ENCODE data around the gene TRNP1.

TRNP1 gene

DNA sequence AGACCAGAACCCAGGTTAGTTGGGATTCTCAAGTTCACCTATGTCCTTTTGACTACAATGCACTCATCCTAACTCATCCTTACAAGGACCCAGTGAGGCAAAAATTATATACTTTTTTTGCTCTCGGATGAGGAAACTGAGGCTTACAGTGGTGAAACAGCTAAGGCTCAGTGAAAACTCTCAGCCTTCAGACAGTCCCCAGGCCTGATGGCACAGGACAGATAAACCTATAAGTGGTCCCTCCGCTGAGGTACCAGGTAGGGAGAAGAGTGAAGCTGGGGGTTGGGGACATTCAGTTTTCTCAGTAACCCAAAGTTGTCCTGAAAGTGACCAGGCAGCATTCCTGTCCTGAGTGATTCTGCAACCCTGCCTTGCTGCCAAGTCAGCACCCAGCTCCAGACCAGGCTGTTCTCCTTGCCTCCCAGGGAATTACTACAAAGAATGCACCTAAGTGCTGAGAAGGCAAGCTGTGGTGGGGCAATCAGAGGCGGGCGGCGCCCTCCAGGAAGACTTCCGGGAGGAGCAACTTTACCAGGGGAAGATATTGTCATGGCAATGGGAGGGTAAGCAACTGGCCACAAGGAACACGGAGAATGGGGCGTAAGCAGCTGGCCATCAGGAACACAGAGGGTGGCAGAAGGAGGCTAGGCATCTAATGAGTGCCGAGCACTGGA is 14.6 kb downstream of the TRNP1 start:
- TF ChIP-seq, protein P1, sequence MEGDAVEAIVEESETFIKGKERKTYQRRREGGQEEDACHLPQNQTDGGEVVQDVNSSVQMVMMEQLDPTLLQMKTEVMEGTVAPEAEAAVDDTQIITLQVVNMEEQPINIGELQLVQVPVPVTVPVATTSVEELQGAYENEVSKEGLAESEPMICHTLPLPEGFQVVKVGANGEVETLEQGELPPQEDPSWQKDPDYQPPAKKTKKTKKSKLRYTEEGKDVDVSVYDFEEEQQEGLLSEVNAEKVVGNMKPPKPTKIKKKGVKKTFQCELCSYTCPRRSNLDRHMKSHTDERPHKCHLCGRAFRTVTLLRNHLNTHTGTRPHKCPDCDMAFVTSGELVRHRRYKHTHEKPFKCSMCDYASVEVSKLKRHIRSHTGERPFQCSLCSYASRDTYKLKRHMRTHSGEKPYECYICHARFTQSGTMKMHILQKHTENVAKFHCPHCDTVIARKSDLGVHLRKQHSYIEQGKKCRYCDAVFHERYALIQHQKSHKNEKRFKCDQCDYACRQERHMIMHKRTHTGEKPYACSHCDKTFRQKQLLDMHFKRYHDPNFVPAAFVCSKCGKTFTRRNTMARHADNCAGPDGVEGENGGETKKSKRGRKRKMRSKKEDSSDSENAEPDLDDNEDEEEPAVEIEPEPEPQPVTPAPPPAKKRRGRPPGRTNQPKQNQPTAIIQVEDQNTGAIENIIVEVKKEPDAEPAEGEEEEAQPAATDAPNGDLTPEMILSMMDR (IDR thresholded peaks at IDR 0.05; ENCODE audit: low read length, missing control alignments), result no peak
- H3K4me3 ChIP-seq (replicated peaks; ENCODE audit: low read depth, low read length), result no peak overlapping the region
- no peak for DNase-seq (ENCODE audit: low read depth)

DNA sequence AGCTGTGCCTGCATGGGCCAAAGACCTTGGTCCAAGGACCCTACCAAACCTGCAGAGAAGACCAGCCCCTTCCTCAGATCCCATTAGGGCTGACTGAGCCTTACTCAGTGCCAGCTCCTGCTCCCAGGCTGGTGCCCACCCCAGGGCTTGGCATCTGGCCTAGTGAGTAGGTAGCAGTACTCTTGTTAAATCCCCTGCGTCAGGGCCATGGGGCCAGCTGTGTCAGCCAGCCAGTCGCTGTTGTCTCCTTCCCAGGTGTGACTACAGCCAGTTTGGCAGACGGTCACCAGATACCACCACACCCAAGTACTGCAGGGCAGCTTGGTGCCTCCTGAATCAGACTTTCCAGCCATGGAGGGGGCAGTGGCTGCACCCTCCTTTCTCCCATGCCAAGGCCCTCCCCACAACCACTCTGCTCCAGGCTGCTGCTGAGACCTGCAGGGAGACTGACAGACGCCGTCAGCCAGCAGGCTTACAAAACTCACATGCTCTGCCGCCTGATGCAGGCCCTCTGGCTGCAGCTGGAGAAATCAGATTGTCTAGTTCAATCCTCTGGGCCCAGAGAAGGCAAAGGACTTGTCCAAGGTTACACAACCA is 16.2 kb downstream of the TRNP1 start:
- TF ChIP-seq, protein P1 (IDR thresholded peaks at IDR 0.05; ENCODE audit: low read length, missing control alignments), result no peak
- no peak overlapping the region for H3K4me3 ChIP-seq (replicated peaks; ENCODE audit: low read depth, low read length)
- DNase-seq (ENCODE audit: low read depth), result no peak

GRCh38 chr1:27010226-27010994 is 16.9 kb downstream of the TRNP1 start:
- H3K4me3 ChIP-seq (replicated peaks; ENCODE audit: low read depth, low read length), result no peak overlapping the region
- no peak for DNase-seq (ENCODE audit: low read depth)
- TF ChIP-seq, protein P1 (IDR thresholded peaks at IDR 0.05; ENCODE audit: low read length, missing control alignments), result no peak

DNA sequence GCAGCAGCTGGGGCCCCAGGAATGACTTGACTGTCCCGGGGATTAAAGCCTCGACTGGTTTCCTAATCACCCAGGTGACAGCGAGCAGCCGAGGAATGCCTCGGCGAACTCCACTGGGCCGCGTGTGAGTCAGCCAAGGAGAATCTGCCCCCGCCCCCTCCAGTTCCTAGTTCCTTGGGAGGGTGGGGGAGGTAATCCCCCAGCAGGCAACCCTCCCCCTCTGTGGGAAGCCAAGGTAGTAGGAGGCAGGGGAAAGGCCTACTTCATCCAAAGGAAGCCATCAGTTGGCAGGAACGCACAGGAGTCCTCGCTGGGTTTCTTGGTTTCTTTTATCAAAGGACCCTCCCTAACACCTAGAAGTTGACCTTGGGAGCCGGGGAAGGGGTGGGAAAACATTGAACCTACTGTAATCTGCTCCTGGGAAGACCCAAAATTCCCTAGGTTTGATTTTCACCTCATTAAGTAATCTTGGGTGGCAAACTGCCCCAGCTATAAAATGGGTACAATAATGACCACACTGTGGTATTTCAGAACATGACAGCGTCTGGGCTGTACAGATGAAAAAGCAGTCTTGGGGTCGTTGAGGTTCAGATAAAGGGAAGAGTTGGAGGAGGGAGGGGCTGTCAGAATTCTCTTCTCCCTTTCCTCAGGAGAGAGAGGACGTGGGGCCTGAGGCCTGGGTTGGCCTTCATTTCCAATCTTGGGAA is 17.7 kb downstream of the TRNP1 start:
- H3K4me3 ChIP-seq (replicated peaks; ENCODE audit: low read depth, low read length), result no peak overlapping the region
- TF ChIP-seq, protein P1 (IDR thresholded peaks at IDR 0.05; ENCODE audit: low read length, missing control alignments), result no peak
- DNase-seq (ENCODE audit: low read depth), result peak; percentile 88

- peak overlapping the region; percentile 40 for H3K4me3 ChIP-seq (replicated peaks; ENCODE audit: low read depth, low read length)
- DNase-seq (ENCODE audit: low read depth), result no peak
- TF ChIP-seq, protein P1 (IDR thresholded peaks at IDR 0.05; ENCODE audit: low read length, missing control alignments), result no peak
Observed at GRCh38 chr1:27011976-27012563, 18.6 kb downstream of the TRNP1 start.

- no peak overlapping the region for H3K4me3 ChIP-seq (replicated peaks; ENCODE audit: low read depth, low read length)
- TF ChIP-seq, protein P1 (IDR thresholded peaks at IDR 0.05; ENCODE audit: low read length, missing control alignments), result no peak
- no peak for DNase-seq (ENCODE audit: low read depth)
Observed at GRCh38 chr1:27015260-27015659, 21.8 kb downstream of the TRNP1 start.
